NCI-H82 treated with DMSO at 0.1 percent for 48 hours (cell line): ENCODE data around the gene ENTPD8.
"Not testable (repeated sequence)": the region's sequence is repeated elsewhere in the genome, so short reads cannot be mapped to it uniquely, and the experiment has no call there.

Source experiments
- DNase-seq: peaks from one replicate; lab custom pipeline; 2025; ENCODE audit not compliant: unreplicated experiment; lab: John Stamatoyannopoulos, UW

Gene ENTPD8

GRCh38 chr9:137396634-137397367, 44.4 kb downstream of the ENTPD8 start:
- no peak for DNase-seq

GRCh38 chr9:137396227-137396626, 44.9 kb downstream of the ENTPD8 start:
- DNase-seq, result no peak

GRCh38 chr9:137395666-137396010, 45.5 kb downstream of the ENTPD8 start:
- DNase-seq, result no peak

- DNase-seq, result no peak
Measured at GRCh38 chr9:137394866-137395665, 46.1 kb downstream of the ENTPD8 start.

- no peak for DNase-seq
Measured at GRCh38 chr9:137393176-137394150, 47.7 kb downstream of the ENTPD8 start.

- no peak for DNase-seq
Measured at GRCh38 chr9:137392232-137393007, 48.7 kb downstream of the ENTPD8 start.

- DNase-seq, result no peak
Measured at GRCh38 chr9:137391411-137391754, 49.8 kb downstream of the ENTPD8 start.

GRCh38 chr9:137390553-137391410, 50.4 kb downstream of the ENTPD8 start:
- DNase-seq, result no peak

GRCh38 chr9:137389428-137389746, 51.8 kb downstream of the ENTPD8 start:
- DNase-seq, result no peak

GRCh38 chr9:137388589-137389427, 52.3 kb downstream of the ENTPD8 start:
- DNase-seq, result no peak

GRCh38 chr9:137387891-137388560, 53.1 kb downstream of the ENTPD8 start:
- no peak for DNase-seq

- DNase-seq, result no peak
Measured at GRCh38 chr9:137387114-137387890, 53.9 kb downstream of the ENTPD8 start.

- DNase-seq, result not testable (repeated sequence)
Measured at GRCh38 chr9:137386507-137387113, 54.5 kb downstream of the ENTPD8 start.

- DNase-seq, result no peak
Measured at GRCh38 chr9:137385061-137385655, 56.0 kb downstream of the ENTPD8 start.
